NCI-H2107 treated with DMSO at 0.1 percent for 48 hours (cell line): Measurements from ENCODE around the gene ELOB.

Experiments used
- DNase-seq: peaks from one replicate; lab custom pipeline; 2025; ENCODE audit not compliant: unreplicated experiment; lab: John Stamatoyannopoulos, UW

ELOB gene

DNA sequence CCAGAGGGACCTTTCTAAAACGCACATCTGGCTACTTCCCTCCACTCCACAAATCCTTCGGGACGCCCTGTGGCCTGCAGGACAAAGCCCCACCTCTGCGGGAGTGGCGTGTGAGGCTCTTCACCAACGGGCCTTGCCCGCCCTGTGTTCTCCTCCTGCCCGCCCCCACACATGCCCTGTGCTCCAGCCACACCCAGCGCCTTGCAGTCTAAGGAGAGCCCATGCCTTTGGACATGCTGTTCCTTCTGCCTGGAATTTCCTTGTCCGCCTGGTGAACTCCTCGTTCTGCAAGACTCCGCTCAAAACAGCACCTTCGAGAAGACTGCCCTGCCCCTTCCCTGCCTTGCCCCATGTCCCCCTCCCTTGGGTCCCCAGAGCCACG lies 7.4 kb downstream of the ELOB start:
- no peak for DNase-seq

DNA sequence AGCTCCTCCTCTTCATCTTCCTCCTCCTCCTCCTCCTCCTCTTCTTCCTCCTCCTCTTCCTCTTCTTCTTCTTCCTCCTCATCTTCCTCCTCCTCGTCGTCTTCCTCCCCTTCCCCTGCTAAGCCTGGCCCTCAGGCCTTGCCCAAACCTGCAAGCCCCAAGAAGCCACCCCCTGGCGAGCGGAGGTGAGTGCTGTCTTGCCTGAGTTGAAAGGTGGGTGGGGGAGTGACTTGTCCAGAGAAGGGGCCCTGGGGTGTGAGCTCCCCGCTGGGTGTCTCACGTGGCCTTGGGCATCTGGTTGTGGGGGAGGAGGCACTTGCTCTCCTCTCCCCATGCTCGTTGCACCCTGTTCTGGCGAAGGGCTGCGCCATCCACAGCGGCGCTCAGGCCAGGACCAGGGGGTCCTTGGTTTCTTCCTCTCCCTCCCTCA lies 8.0 kb downstream of the ELOB start:
- DNase-seq = no peak

GRCh38 chr16:2768403-2769089 lies 8.5 kb downstream of the ELOB start:
- DNase-seq = no peak

- DNase-seq = no peak
These were observed 9.2 kb downstream of the ELOB start for GRCh38 chr16:2767891-2768290.

- no peak for DNase-seq
These were observed 9.8 kb downstream of the ELOB start for GRCh38 chr16:2767140-2767731.

GRCh38 chr16:2766430-2767139 lies 10.5 kb downstream of the ELOB start:
- no peak for DNase-seq

DNA sequence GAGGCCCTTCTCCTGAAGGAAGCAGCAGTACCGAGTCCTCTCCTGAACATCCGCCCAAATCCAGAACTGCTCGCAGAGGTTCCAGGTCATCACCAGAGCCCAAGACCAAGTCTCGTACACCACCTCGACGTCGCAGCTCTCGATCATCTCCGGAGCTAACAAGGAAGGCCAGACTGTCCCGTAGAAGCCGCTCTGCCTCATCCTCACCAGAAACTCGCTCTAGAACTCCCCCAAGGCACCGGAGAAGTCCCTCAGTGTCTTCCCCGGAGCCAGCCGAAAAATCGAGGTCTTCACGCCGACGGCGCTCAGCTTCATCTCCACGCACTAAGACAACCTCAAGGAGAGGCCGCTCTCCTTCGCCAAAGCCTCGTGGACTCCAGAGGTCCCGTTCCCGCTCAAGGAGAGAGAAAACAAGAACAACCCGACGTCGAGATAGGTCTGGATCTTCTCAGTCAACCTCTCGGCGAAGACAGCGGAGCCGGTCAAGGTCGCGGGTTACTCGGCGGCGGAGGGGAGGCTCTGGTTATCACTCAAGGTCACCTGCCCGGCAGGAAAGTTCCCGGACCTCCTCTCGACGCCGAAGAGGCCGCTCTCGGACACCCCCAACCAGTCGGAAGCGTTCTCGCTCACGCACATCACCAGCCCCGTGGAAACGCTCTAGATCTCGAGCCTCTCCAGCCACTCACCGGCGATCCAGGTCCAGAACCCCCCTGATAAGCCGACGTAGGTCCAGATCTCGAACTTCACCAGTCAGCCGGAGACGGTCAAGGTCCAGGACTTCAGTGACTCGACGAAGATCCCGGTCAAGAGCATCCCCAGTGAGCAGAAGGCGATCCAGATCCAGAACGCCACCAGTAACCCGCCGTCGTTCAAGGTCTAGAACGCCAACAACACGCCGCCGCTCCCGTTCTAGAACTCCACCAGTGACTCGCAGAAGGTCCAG lies 11.3 kb downstream of the ELOB start:
- no peak for DNase-seq

DNA sequence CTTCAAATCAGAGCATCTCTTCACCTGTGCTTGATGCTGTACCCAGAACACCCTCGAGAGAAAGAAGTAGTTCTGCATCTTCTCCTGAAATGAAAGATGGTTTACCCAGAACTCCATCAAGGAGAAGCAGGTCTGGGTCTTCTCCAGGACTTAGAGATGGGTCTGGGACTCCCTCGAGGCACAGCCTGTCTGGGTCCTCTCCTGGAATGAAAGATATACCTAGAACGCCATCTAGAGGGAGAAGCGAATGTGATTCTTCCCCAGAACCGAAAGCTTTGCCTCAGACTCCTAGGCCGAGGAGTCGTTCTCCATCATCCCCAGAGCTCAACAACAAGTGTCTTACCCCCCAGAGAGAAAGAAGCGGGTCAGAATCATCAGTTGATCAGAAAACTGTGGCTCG lies 12.4 kb downstream of the ELOB start:
- DNase-seq = no peak

- no peak for DNase-seq
These were observed 13.9 kb downstream of the ELOB start for GRCh38 chr16:2763173-2763572.

DNA sequence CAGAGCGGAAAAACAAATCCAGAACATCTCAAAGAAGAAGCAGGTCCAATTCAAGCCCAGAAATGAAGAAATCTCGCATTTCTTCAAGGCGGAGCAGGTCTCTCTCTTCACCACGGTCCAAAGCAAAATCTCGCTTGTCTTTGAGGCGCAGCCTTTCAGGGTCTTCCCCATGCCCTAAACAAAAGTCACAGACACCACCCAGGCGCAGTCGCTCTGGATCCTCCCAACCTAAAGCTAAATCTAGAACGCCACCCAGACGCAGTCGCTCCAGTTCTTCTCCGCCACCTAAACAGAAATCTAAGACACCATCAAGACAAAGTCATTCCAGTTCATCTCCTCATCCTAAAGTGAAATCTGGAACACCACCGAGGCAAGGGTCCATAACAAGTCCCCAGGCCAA lies 14.4 kb downstream of the ELOB start:
- no peak for DNase-seq

GRCh38 chr16:2761886-2762583 lies 15.0 kb downstream of the ELOB start:
- DNase-seq = no peak

GRCh38 chr16:2761472-2761871 lies 15.6 kb downstream of the ELOB start:
- DNase-seq = no peak

- DNase-seq = no peak
These were observed 19.7 kb downstream of the ELOB start for GRCh38 chr16:2757344-2757743.

DNA sequence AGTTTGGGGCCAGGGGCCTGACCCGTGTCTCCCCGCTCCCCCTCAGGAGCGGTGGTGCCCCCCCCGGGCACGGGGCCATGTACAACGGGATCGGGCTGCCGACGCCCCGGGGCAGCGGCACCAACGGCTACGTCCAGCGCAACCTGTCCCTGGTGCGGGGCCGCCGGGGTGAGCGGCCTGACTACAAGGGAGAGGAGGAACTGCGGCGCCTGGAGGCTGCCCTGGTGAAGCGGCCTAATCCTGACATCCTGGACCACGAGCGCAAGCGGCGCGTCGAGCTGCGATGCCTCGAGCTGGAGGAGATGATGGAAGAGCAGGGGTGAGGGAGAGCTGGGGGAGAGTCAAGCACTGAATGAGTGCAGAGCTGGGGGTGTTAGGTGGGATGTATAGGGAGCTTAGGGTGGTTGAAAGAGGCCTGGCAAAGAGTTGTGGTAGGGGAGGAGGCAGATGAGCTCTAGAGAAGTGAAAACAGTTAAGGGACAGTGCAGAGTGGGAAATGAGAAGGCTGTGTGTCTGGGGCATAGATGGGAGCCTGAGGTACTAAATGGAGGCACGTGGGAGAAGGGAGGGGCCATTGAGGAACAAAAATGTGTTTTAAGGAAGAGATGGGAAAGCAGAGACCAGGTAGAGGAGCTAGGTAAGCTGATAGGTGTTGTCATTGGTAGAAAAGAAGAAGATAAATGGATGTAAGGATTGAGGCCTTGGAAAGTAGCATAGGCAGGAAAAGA lies 20.6 kb downstream of the ELOB start:
- DNase-seq = no peak

GRCh38 chr16:2755158-2755557 lies 21.9 kb downstream of the ELOB start:
- DNase-seq = no peak

DNA sequence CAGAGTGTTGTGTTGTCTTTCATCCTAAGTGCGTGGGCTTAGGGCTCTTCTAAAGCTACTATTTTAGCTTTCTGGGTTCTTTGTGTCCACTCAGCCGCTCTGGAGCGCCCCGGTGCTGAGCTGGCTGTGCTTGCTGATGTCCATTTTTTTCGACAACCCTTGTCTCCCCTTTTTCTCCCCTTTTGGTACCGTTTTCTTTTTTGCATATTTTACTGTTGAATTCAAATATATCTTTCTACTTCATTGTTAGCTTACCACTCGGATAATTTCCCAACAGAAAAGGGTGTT lies 23.4 kb downstream of the ELOB start:
- no peak for DNase-seq

DNA sequence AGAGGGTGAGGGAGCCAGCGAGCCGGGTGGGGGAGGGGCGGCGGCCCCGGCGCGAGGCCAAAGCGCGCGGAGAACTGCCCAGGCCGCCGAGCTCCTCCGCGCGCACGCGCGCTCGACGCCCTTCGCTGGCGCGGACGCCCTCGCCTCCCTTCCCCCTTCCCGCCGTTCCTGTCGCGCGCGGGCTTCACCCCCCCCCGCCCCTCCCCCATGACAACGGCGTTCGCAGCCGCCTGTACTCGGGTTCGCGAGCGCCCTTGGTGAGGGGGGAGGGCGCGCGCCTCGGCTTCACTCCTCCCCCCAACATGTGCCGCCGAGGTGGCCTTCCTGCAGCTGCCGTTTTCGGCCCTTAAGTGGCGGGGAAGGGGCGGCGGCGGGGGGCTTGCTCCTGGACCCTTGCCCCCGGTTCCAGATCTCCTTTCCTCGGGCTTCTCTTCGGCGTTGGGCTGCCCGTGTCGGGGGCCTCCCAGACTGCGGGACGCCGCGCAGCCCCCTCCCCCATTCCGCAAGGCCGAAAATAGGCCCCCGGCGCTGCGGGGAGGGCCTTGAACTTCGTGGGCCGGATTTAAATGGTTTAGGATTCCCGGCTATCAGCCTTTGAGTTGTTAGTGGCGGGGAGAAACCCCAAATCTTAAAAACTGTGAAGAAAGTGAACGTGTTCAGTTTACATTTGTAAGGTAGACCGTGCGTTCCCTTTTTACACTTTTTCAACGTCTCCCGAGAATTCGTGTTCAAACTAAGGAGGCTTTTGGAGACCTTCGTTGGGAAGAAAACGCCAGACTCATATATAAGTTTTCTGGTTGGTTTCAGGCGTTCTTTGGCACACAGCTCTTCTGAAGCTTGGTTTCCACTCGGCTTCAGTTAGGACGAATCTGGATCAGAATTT lies 24.0 kb downstream of the ELOB start:
- DNase-seq = peak; percentile 18

GRCh38 chr16:2752035-2752849 lies 24.8 kb downstream of the ELOB start, which contains the start of gene SRRM2:
Gene SRRM2 (plus strand): TSS chr16:2752638. CDS start chr16:2756365, 3,727 bp downstream.
- DNase-seq = peak; percentile 87
